LHCN-M2 (cell line): Measurements from ENCODE around the gene DNAAF3. TPM values are rescaled to one million over a fixed set of nuclear protein-coding genes. Genes with fewer than 3 reads are reported as not detected.

Experiments used
- DNase-seq: peaks from one replicate; pipeline ENCODE4 v3.0.0-alpha.2; 2012; ENCODE audit warnings: low read depth
- total RNA-seq: library from RNA; depleted of rRNA; stranded (reverse); fragments of >200 nt; gene quantifications from 2 replicates; pipeline ENCODE4 v1.2.3, GENCODE V29; 2014; rRNA removed

DNAAF3 gene
- total RNA-seq, 1 experiment from 2014 or later, result 1.3 TPM

DNA sequence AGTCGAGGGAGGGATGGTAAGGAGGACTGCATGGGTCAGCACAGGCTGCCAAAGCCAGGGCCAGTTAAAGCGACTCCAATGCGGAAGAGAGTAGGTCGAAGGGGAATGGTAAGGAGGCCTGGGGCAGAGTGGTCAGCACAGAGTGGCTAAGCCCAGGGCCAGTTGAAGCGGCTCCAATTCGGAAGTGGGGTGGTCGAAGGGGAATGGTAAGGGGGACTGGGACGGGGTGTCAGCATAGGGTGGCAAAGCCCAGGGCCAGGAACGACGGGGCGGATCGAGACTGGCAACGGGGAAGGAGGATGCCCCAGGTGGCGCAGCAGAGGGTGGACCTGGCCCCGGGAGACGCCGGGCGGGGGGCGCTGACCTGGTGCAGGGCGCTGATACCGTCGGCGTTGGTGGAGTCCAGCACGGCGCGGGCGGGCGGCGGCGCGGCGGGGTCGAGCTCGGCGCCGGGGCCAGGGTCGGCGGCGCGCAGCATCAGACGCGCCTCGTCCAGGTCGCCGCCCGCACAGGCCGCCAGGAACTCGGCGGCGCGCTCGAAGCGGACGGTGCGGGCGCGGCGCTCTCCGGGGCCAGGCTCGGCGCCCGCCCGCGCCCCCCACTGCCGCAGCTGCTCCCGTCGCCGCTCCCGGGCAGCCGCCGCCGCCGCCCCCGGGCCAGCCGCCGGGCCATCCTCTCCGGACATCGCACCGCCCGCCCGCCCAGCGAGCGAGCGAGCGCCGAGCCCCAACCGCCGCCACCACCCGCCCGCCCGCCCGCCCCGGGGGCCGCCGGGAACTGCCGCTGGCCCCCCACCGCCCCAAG, 49.4 kb downstream of the DNAAF3 start, which contains the start of gene PPP1R12C:
PPP1R12C (minus strand) TSS at position 779 of the 804 bp plus-strand sequence; CDS start at position 685, 94 bp downstream.
- DNase-seq, result no peak

DNA sequence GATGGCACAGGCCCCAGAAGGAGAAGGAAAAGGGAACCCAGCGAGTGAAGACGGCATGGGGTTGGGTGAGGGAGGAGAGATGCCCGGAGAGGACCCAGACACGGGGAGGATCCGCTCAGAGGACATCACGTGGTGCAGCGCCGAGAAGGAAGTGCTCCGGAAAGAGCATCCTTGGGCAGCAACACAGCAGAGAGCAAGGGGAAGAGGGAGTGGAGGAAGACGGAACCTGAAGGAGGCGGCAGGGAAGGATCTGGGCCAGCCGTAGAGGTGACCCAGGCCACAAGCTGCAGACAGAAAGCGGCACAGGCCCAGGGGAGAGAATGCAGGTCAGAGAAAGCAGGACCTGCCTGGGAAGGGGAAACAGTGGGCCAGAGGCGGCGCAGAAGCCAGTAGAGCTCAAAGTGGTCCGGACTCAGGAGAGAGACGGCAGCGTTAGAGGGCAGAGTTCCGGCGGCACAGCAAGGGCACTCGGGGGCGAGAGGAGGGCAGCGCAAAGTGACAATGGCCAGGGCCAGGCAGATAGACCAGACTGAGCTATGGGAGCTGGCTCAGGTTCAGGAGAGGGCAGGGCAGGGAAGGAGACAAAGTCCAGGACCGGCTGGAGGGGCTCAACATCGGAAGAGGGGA, 50.1 kb downstream of the DNAAF3 start:
- DNase-seq, result peak; percentile 57

DNA sequence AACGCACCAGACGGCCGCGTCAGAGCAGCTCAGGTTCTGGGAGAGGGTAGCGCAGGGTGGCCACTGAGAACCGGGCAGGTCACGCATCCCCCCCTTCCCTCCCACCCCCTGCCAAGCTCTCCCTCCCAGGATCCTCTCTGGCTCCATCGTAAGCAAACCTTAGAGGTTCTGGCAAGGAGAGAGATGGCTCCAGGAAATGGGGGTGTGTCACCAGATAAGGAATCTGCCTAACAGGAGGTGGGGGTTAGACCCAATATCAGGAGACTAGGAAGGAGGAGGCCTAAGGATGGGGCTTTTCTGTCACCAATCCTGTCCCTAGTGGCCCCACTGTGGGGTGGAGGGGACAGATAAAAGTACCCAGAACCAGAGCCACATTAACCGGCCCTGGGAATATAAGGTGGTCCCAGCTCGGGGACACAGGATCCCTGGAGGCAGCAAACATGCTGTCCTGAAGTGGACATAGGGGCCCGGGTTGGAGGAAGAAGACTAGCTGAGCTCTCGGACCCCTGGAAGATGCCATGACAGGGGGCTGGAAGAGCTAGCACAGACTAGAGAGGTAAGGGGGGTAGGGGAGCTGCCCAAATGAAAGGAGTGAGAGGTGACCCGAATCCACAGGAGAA, 50.9 kb downstream of the DNAAF3 start:
- no peak for DNase-seq

DNA sequence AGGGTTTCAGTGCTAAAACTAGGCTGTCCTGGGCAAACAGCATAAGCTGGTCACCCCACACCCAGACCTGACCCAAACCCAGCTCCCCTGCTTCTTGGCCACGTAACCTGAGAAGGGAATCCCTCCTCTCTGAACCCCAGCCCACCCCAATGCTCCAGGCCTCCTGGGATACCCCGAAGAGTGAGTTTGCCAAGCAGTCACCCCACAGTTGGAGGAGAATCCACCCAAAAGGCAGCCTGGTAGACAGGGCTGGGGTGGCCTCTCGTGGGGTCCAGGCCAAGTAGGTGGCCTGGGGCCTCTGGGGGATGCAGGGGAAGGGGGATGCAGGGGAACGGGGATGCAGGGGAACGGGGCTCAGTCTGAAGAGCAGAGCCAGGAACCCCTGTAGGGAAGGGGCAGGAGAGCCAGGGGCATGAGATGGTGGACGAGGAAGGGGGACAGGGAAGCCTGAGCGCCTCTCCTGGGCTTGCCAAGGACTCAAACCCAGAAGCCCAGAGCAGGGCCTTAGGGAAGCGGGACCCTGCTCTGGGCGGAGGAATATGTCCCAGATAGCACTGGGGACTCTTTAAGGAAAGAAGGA, 51.8 kb downstream of the DNAAF3 start:
- no peak for DNase-seq

DNA sequence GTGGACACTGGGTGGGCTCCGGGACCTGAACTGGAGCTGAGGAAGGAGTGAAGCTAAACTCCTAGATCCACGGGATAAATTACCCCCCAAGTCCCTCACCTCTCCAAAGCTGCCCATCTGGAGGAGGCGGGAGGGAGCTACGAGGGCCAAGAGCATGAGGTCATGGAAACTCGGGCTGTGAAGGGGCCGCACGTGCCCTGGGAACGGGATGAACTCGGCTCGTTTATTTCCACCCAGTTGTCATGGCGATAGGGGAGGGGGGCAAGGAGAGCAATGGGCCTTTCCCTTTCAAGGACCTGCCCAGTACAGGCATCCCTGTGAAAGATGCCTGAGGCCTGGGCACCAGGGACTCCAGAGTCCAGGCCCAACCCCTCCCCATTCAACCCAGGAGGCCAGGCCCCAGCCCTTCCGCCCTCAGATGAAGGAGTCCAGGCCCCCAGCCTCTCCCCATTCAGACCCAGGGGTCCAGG, 52.8 kb downstream of the DNAAF3 start:
- peak; percentile 48 for DNase-seq

DNA sequence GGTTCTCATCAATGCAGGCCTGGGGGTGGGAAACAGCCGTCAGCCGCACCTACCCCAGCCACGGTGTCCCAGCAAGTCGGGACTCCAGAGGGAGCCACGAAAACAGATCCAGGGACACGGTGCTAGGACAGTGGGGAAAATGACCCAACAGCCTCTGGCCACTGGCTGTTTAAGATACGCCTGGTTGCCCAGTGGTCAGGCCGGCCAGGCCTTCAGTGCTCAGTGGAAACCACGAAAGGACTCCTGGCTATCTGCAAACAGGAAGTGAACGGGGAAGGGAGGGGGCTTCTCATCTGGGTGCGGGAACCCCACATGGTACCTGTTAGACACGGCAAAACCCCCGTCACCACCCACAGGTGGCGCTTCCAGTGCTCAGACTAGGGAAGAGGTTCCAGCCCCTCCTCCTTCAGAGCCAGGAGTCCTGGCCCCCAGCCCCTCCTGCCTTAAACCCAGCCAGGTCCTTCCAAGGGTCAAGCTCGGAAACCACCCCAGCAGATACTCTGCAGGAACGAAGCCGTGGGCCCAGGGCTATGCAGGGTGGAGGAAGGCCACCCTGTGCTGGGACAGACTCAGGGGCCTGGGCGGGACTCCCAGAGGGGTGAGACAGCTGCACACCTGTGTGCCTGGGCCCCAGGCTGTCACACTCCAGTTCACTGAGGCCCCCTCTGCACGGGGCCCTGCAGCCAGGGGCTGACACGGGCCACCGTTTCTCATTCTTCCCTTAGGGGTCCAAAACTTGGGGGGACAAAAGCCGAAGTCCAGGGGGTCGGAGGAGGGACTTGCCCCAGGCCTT, 53.4 kb downstream of the DNAAF3 start:
- DNase-seq, result no peak

DNA sequence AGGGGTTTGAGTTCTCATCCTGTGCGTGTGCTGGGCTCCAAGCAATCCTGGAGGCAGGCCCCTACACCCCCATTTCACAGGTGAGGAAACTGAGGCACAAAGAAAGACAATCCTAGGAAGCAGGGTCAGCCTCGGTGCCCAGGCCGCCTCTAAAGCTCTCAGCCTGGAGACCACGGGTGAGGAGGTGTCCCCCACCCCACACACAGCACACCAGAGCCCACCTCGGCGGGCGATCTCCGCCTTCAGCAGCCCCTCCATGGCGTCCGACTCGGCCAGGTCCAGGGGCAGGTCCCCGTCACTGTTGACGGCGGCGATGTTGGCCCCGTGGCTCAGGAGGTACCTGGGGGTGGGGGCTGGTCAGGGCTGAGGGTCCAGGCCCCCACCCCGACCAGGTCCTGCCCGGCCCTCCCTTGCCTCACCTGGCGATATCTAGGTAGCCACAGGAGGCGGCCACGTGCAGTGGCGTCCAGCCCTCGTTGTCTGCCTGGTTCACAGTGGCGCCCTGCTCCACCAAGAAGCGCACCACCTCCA, 54.1 kb downstream of the DNAAF3 start:
- no peak for DNase-seq

DNA sequence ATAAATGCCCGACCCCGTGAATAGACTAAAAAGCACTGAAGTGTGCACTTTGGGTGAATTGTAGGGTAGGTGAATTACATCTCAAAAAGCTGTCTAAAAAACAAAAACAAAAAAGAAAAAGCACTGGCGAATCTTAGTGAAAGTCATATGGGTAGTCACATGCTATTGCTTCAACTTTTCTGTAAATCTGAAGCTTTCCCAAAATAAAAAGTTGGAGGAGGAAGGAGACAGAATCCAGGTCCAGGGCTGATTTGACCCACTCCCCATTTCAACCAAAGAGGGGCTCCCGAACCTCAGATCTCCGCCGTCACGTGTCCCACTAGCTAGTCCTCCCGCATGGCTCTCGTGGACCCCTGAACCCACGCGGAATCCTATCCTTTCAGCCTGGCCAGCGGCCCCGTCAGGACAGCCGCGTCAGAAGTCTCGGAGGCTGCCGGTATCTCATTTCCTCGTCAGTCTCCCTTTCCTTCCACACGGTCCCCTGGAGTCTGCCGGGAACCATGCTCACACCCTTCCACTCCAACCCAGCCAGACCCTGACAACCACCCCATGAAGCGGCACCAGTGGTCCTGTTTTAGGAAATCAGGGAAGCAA, 55.1 kb downstream of the DNAAF3 start:
- no peak for DNase-seq

DNA sequence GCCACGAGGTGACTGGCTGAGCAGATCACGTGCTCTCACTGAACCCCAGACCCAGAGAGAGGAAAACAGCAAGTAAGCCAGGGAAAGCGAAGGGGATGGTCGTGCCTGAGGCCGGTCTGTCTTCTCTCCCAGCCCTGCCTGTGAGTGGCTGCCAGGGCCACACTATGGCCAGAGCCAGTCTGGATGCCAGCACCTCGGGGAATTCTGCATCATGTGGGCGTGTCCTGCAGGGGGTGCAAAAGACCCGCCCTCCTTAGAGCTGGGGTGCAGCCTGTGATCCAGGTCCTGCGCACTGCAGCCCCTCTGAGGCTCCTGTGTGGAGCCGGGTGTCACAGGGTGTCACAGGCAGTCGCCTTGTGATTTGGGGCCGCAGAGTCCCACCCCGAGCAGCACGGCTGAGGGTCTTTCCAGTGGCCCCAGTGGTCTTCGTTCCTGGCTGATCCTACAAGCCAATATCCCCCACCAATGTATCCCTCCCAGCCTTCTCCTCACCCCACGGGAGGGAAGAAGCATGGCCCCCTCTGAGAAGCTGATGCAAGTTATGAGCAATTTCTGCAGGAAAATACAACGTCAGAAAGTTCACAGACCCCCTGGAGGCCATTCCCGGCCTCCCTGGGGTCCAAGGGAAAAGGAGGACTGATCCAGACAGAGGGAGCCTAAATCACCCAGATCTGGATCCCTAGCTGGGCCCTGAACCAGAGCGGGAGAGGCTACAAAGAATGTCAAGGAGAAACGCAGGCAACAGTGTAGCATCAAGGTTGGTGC, 56.7 kb downstream of the DNAAF3 start:
- no peak for DNase-seq

Other genes starting within 250 kb of the DNAAF3 start
- not detected in 2 replicates for gene NLRP7, start 219.1 kb downstream of the DNAAF3 start, total RNA-seq
- gene NLRP2, start 200.2 kb downstream of the DNAAF3 start, total RNA-seq, result not detected in 2 replicates
- gene GP6, start 128.3 kb downstream of the DNAAF3 start, total RNA-seq, result not detected in 2 replicates
- gene RDH13, start 103.5 kb downstream of the DNAAF3 start, total RNA-seq, result 6.5 and 8.7 TPM in 2 replicates
- 2.0 and 2.2 TPM in 2 replicates for gene EPS8L1, start 90.7 kb downstream of the DNAAF3 start, total RNA-seq
- 78.0 and 90.4 TPM in 2 replicates for gene PPP1R12C, start 49.0 kb downstream of the DNAAF3 start, total RNA-seq
- gene TNNT1, start 17.4 kb downstream of the DNAAF3 start, total RNA-seq, result 52.6 and 73.4 TPM in 2 replicates
- gene TNNI3, start 8.9 kb downstream of the DNAAF3 start, total RNA-seq, result 0.26 and 0.92 TPM in 2 replicates
- gene SYT5, start 13.7 kb upstream of the DNAAF3 start, total RNA-seq, result not detected in 2 replicates
- 0.19 and 0.29 TPM in 2 replicates for gene PTPRH, start 42.9 kb upstream of the DNAAF3 start, total RNA-seq
- gene TMEM86B, start 62.1 kb upstream of the DNAAF3 start, total RNA-seq, result 0.98 and 1.5 TPM in 2 replicates
- 57.1 and 61.4 TPM in 2 replicates for gene PPP6R1, start 92.4 kb upstream of the DNAAF3 start, total RNA-seq
- gene HSPBP1, start 113.5 kb upstream of the DNAAF3 start, total RNA-seq, result 45.7 and 49.8 TPM in 2 replicates
- 5.7 and 10.8 TPM in 2 replicates for gene BRSK1, start 117.4 kb upstream of the DNAAF3 start, total RNA-seq
- not detected in 2 replicates for gene TMEM150B, start 158.7 kb upstream of the DNAAF3 start, total RNA-seq
- gene KMT5C, start 173.3 kb upstream of the DNAAF3 start, total RNA-seq, result 14.8 and 16.9 TPM in 2 replicates
- gene COX6B2, start 188.1 kb upstream of the DNAAF3 start, total RNA-seq, result not detected in 2 replicates
- gene GARIN5B, start 196.6 kb upstream of the DNAAF3 start, total RNA-seq, result not detected in 2 replicates
- gene IL11, start 203.8 kb upstream of the DNAAF3 start, total RNA-seq, result 1.7 and 2.1 TPM in 2 replicates
- gene TMEM190, start 210.2 kb upstream of the DNAAF3 start, total RNA-seq, result not detected in 2 replicates
- 0.32 TPM in 1 of 2 replicates, not detected in the other for gene TMEM238, start 217.7 kb upstream of the DNAAF3 start, total RNA-seq
- 306 and 535 TPM in 2 replicates for gene RPL28, start 219.3 kb upstream of the DNAAF3 start, total RNA-seq
- gene UBE2S, start 241.2 kb upstream of the DNAAF3 start, total RNA-seq, result 254 and 267 TPM in 2 replicates